Keratinocyte (primary cell): ENCODE results near the gene ECE1. TPM values are rescaled to one million over a fixed set of nuclear protein-coding genes. Genes with fewer than 3 reads are reported as not detected.

ENCODE experiments used
- DNase-seq: peaks from one replicate; pipeline ENCODE4 v3.0.0-alpha.2; 2011; ENCODE audit warnings: low read depth, missing footprints, low spot score
- FAIRE-seq: peaks from 2 replicates; lab custom pipeline; 2011; peaks lifted over from hg19 to GRCh38; lab: Jason Lieb, UNC
- H2AFZ ChIP-seq: 2 replicates; pipeline ENCODE4 v1.6.0; 2012; ENCODE audit warnings: low read length, control low read depth, inconsistent platforms; ENCODE audit not compliant: control insufficient read depth
- H3K27ac ChIP-seq: 2 replicates; pipeline ENCODE4 v1.5.1; 2011; ENCODE audit warnings: low read length; ENCODE audit not compliant: control insufficient read depth, insufficient read depth
- H3K27me3 ChIP-seq: 3 replicates; pipeline ENCODE4 v1.6.0; 2011; ENCODE audit warnings: low read length; ENCODE audit not compliant: control insufficient read depth, insufficient read depth; ENCODE audit errors: extremely low read depth
- H3K36me3 ChIP-seq, 2 experiments: 2 replicates in 1 of 2; 3 replicates in 1 of 2; pipeline ENCODE4 v1.5.1; 2011; ENCODE audit warnings: low read length in 2 of 2, mild to moderate bottlenecking in 1 of 2; ENCODE audit not compliant: control insufficient read depth in 2 of 2, insufficient read depth in 2 of 2; ENCODE audit errors: extremely low read depth in 1 of 2
- H3K4me1 ChIP-seq: 3 replicates; pipeline ENCODE4 v1.5.1; 2011; ENCODE audit warnings: low read length; ENCODE audit not compliant: control insufficient read depth, insufficient read depth; ENCODE audit errors: extremely low read depth
- H3K4me2 ChIP-seq: 3 replicates; pipeline ENCODE4 v1.6.0; 2011; ENCODE audit warnings: low read depth, low read length; ENCODE audit not compliant: control insufficient read depth, insufficient read depth; ENCODE audit errors: extremely low read depth
- H3K4me3 ChIP-seq, 3 experiments: fragments of 200-600 bp in 1 of 3; sonication (generic) in 1 of 3; 2 replicates in 2 of 3; 3 replicates in 1 of 3; pipeline ENCODE4 v1.5.1; 2011 to 2016; ENCODE audit warnings: low read length in 3 of 3, mild to moderate bottlenecking in 3 of 3, control low read depth in 2 of 3, inconsistent platforms in 1 of 3, low read depth in 1 of 3, mixed read lengths in 1 of 3, mixed run types in 1 of 3, moderate library complexity in 1 of 3; ENCODE audit not compliant: control insufficient read depth in 2 of 3, insufficient read depth in 2 of 3; ENCODE audit errors: extremely low read depth in 1 of 3
- H3K79me2 ChIP-seq: 2 replicates; pipeline ENCODE4 v1.6.0; 2012; ENCODE audit warnings: low read length; ENCODE audit not compliant: control insufficient read depth, insufficient read depth
- H3K9ac ChIP-seq: 3 replicates; pipeline ENCODE4 v1.6.0; 2011; ENCODE audit warnings: low read length; ENCODE audit not compliant: control insufficient read depth, insufficient read depth; ENCODE audit errors: extremely low read depth
- H3K9me1 ChIP-seq: 3 replicates; pipeline ENCODE4 v1.6.0; 2011; ENCODE audit warnings: low read length; ENCODE audit not compliant: control insufficient read depth, insufficient read depth; ENCODE audit errors: extremely low read depth
- H3K9me3 ChIP-seq: 2 replicates; pipeline ENCODE4 v1.5.1; 2012; ENCODE audit warnings: low read depth, low read length; ENCODE audit not compliant: control insufficient read depth
- H4K20me1 ChIP-seq: 3 replicates; pipeline ENCODE4 v1.6.0; 2011; ENCODE audit warnings: low read length; ENCODE audit not compliant: control insufficient read depth, insufficient read depth; ENCODE audit errors: extremely low read depth
- CTCF ChIP-seq, 3 experiments: IDR thresholded peaks in 1 of 3; conservative IDR thresholded peaks in 1 of 3; optimal IDR thresholded peaks in 1 of 3; 2 replicates in 2 of 3; 3 replicates in 1 of 3; pipeline versions ENCODE3 to v1.5.1; 2011; ENCODE audit warnings: low read length in 3 of 3, mild to moderate bottlenecking in 3 of 3, moderate library complexity in 2 of 3, control low read depth in 1 of 3, inconsistent platforms in 1 of 3; ENCODE audit not compliant: insufficient read depth in 2 of 3; ENCODE audit errors: extremely low read depth in 1 of 3
- EZH2 ChIP-seq: IDR thresholded peaks from one replicate; pipeline ENCODE4 v1.6.1; 2012; ENCODE audit warnings: inconsistent platforms, mild to moderate bottlenecking, low read length, moderate library complexity
- dilution Hi-C: fragments of 300-500 bp; cut with MboI; formaldehyde crosslinking; loops from one replicate; pipeline ENCODE4 v1.7.0; 2020; ENCODE audit warnings: low sequenced_read_pairs; ENCODE audit not compliant: extremely low pct_ligation_motif_present
- polyA plus RNA-seq, 5 experiments: library from polyadenylated mRNA; depleted of rRNA in 3 of 5; stranded (reverse) in 3 of 5; stranded (forward) in 1 of 5; unstranded in 1 of 5; fragments of >200 nt; gene quantifications; 1 replicate in 1 of 5; 2 replicates in 3 of 5; 3 replicates in 1 of 5; pipeline versions ENCODE4 v1.2.1 to v1.2.3, GENCODE V29; 2011 to 2012; ENCODE audit warnings: missing spikeins in 2 of 5, low read depth in 1 of 5, low replicate concordance in 1 of 5

Gene ECE1
- polyA plus RNA-seq, 1 donor (not counting 4 experiments of a cell fraction or from before 2014, with no cell fraction given) = 59.1 TPM

- peaks cover 36% of the 10 kb centered on the region for H3K4me1 ChIP-seq
- H3K9me1 ChIP-seq = peaks cover 4% of the 10 kb centered on the region
- no peak overlapping the region for H3K4me2 ChIP-seq
- no peaks in the 10 kb centered on the region for H3K9me3 ChIP-seq
- FAIRE-seq (no peak), DNase-seq (no peak)
- no peak for TF ChIP-seq EZH2
- no peak for TF ChIP-seq CTCF (optimal IDR thresholded peaks at IDR 0.05 in 1 of 3, IDR thresholded peaks at IDR 0.05 in 1 of 3, conservative IDR thresholded peaks at IDR 0.05 in 1 of 3; ENCODE audit: extremely low read depth in 1 of 3, insufficient read depth in 2 of 3, low read length in 3 of 3)
- no peaks in the 10 kb centered on the region for H4K20me1 ChIP-seq
- H3K4me3 ChIP-seq = no peak overlapping the region
- H3K27me3 ChIP-seq = no peaks in the 10 kb centered on the region
- dilution Hi-C loops = no loop called here
- no peak overlapping the region for H3K9ac ChIP-seq
- no peak overlapping the region for H3K27ac ChIP-seq
- H2AFZ ChIP-seq = no peak overlapping the region
- H3K79me2 ChIP-seq = no peaks in the 10 kb centered on the region
- H3K36me3 ChIP-seq = no peaks in the 10 kb centered on the region
Measured at GRCh38 chr1:21300774-21301173, 10.5 kb upstream of the ECE1 start.

- no peak overlapping the region for H3K27ac ChIP-seq
- H3K9me1 ChIP-seq = peaks cover 4% of the 10 kb centered on the region
- no peak overlapping the region for H3K4me3 ChIP-seq
- no peak for TF ChIP-seq CTCF (optimal IDR thresholded peaks at IDR 0.05 in 1 of 3, IDR thresholded peaks at IDR 0.05 in 1 of 3, conservative IDR thresholded peaks at IDR 0.05 in 1 of 3; ENCODE audit: extremely low read depth in 1 of 3, insufficient read depth in 2 of 3, low read length in 3 of 3)
- no peak for TF ChIP-seq EZH2
- H3K4me2 ChIP-seq = no peak overlapping the region
- H3K79me2 ChIP-seq = no peaks in the 10 kb centered on the region
- H3K4me1 ChIP-seq = peaks cover 41% of the 10 kb centered on the region
- DNase-seq = no peak
- H4K20me1 ChIP-seq = no peaks in the 10 kb centered on the region
- no peaks in the 10 kb centered on the region for H3K36me3 ChIP-seq
- no peak for FAIRE-seq
- H3K27me3 ChIP-seq = no peaks in the 10 kb centered on the region
- no peak overlapping the region for H2AFZ ChIP-seq
- H3K9ac ChIP-seq = no peak overlapping the region
- no peaks in the 10 kb centered on the region for H3K9me3 ChIP-seq
- dilution Hi-C loops = no loop called here
Measured at GRCh38 chr1:21299780-21300395, 9.6 kb upstream of the ECE1 start.
